OCI-LY7 (cell line): Measurements from ENCODE around the gene OSBPL3. TPM values are rescaled to one million over a fixed set of nuclear protein-coding genes. Genes with fewer than 3 reads are reported as not detected.
A peak's percentile ranks its signal among the peaks of the same experiment; 100 is the strongest.

Source experiments
- BruUV-seq: library from RNA; stranded (reverse); fragments of 400-500 nt; replicated peaks from 2 replicates; lab custom pipeline; 2021; lab: Mats Ljungman, UMichigan
- CTCF ChIA-PET: fragments of 300-600 bp; sonication (Branson Sonifier 250); formaldehyde crosslinking; loops from one replicate; lab custom pipeline; 2022; ENCODE audit warnings: antibody characterized with exemption; ENCODE audit not compliant: unreplicated experiment; lab: Charles Lee
- POLR2A ChIA-PET: fragments of 300-600 bp; sonication (Branson Sonifier 250); formaldehyde crosslinking; loops from one replicate; lab custom pipeline; 2022; ENCODE audit warnings: antibody characterized with exemption; lab: Charles Lee
- DNase-seq: peaks from one replicate; pipeline ENCODE4 v3.0.0-alpha.2; 2015; ENCODE audit warnings: low spot score
- H2AFZ ChIP-seq: fragments of 200-600 bp; sonication (generic), shearing (Covaris generic); 2 replicates; pipeline ENCODE4 v1.6.1; 2014; ENCODE audit warnings: mild to moderate bottlenecking, antibody characterized with exemption, low read length, moderate library complexity
- H3K27ac ChIP-seq: fragments of 200-600 bp; sonication (generic); 2 replicates; pipeline ENCODE4 v1.5.1; 2014; ENCODE audit warnings: mixed run types, low read depth, mild to moderate bottlenecking, moderate library complexity, low read length, inconsistent platforms; ENCODE audit not compliant: poor library complexity, severe bottlenecking
- H3K36me3 ChIP-seq: fragments of 200-600 bp; sonication (generic); 2 replicates; pipeline ENCODE4 v1.6.1; 2014; ENCODE audit warnings: mild to moderate bottlenecking, antibody characterized with exemption, low read length, moderate library complexity, mixed read lengths; ENCODE audit not compliant: insufficient read depth
- H3K4me1 ChIP-seq: fragments of 200-600 bp; sonication (generic); 2 replicates; pipeline ENCODE4 v1.5.1; 2014; ENCODE audit warnings: mild to moderate bottlenecking, low read length; ENCODE audit not compliant: insufficient read depth, poor library complexity, severe bottlenecking
- H3K4me2 ChIP-seq: fragments of 200-600 bp; sonication (generic); 2 replicates; pipeline ENCODE4 v1.6.1; 2014; ENCODE audit warnings: mild to moderate bottlenecking, low read length
- H3K4me3 ChIP-seq: fragments of 200-600 bp; sonication (generic); 2 replicates; pipeline ENCODE4 v1.5.1; 2014; ENCODE audit warnings: mild to moderate bottlenecking, low read depth, low read length; ENCODE audit not compliant: poor library complexity, severe bottlenecking
- H3K79me2 ChIP-seq: fragments of 200-600 bp; sonication (generic); 2 replicates; pipeline ENCODE4 v1.6.1; 2016; ENCODE audit warnings: low read depth, mild to moderate bottlenecking, low read length, moderate library complexity, mixed read lengths; ENCODE audit not compliant: insufficient read depth
- H3K9me2 ChIP-seq: fragments of 200-600 bp; sonication (generic); 2 replicates; pipeline ENCODE4 v1.6.1; 2016; ENCODE audit warnings: mild to moderate bottlenecking, low read length, mixed read lengths; ENCODE audit not compliant: insufficient read depth
- H3K9me3 ChIP-seq: fragments of 200-600 bp; sonication (generic); 2 replicates; pipeline ENCODE4 v1.6.1; 2014; ENCODE audit warnings: mild to moderate bottlenecking, mixed run types, low read length, mixed read lengths
- H4K20me1 ChIP-seq: fragments of 200-600 bp; sonication (generic); 2 replicates; pipeline ENCODE4 v1.6.1; 2014; ENCODE audit warnings: mild to moderate bottlenecking, antibody characterized with exemption, low read length, moderate library complexity, mixed read lengths; ENCODE audit not compliant: insufficient read depth
- CTCF ChIP-seq: fragments of 200-600 bp; sonication (generic); conservative IDR thresholded peaks from 2 replicates; pipeline ENCODE4 v1.5.1; 2014; ENCODE audit warnings: mild to moderate bottlenecking, antibody characterized with exemption, low read length, moderate library complexity, mixed read lengths
- EZH2phosphoT487 ChIP-seq: fragments of 200-600 bp; sonication (generic); IDR thresholded peaks from 2 replicates; pipeline ENCODE4 v1.6.1; 2018; ENCODE audit warnings: low read depth, borderline replicate concordance, mild to moderate bottlenecking, mixed run types, antibody characterized with exemption, low read length, moderate library complexity, mixed read lengths
- intact Hi-C: fragments of 100-400 bp; cut with micrococcal nuclease; formaldehyde crosslinking; loops from one replicate; pipeline ENCODE4 v1.10.0; 2022; ENCODE audit not compliant: unreplicated experiment
- total RNA-seq, 2 experiments: library from RNA; depleted of rRNA in 1 of 2; stranded (reverse); fragments of >200 nt in 1 of 2; shearing (Covaris generic) in 1 of 2; gene quantifications; 2 replicates each; pipeline ENCODE4 v1.2.3, GENCODE V29; 2014 to 2022

Gene OSBPL3
- total RNA-seq, 2 experiments from 2014 or later: 28.7 to 79.9 TPM

DNA sequence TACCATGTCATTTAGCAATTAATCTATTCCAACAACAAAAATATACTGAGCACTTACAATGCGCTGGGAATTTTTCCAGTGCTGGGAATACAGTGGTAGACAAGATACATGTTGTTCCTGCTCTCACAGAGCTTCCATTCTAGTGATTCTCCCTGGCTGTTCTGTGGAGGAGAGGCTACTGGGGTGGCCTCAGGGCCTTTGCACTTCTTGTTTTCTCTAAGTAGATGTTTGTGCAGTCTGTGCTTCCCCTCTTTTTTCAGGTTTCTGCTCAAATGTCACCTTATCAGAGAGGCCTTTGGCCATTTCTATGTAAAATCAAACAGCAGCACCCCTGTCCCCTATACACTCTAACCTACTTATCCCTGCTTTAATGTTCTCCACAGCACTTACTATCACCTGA lies 24.7 kb downstream of the OSBPL3 start:
- peaks cover 100% of the 10 kb centered on the region for H3K79me2 ChIP-seq
- no peaks in the 10 kb centered on the region for H3K9me2 ChIP-seq
- no peak for TF ChIP-seq EZH2phosphoT487
- no peak for TF ChIP-seq CTCF
- peaks cover 26% of the 10 kb centered on the region for H3K36me3 ChIP-seq
- no peaks in the 10 kb centered on the region for H3K9me3 ChIP-seq
- no peak for DNase-seq
- H4K20me1 ChIP-seq: peaks cover 37% of the 10 kb centered on the region
- H3K4me3 ChIP-seq: no peak overlapping the region
- CTCF ChIA-PET: no interaction called here
- peaks cover 46% of the 10 kb centered on the region for H3K4me1 ChIP-seq
- BruUV-seq: no TSS peak
- no peak overlapping the region for H2AFZ ChIP-seq
- H3K27ac ChIP-seq: no peak overlapping the region
- intact Hi-C loops: no loop called here
- no peak overlapping the region for H3K4me2 ChIP-seq
- POLR2A ChIA-PET: no interaction called here

DNA sequence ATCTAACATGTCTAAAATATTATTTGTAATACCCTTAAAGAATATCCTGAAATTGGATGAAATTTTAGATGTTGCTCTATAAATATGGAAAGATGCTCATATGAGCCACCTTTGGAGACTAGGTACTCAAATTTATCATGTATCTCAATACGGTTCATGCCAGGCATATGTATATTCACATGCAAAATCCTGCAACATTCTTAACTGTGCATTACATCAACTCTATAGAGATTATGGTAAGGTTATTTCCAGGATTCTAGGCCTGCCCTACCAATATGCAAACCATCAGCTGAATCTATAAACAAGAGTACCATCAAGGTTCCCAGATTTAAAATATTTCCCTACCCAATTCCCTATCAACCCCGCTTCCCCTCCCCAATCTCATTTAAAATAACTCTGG lies 27.5 kb downstream of the OSBPL3 start:
- H3K36me3 ChIP-seq: peaks cover 12% of the 10 kb centered on the region
- peaks cover 41% of the 10 kb centered on the region for H3K4me1 ChIP-seq
- peaks cover 37% of the 10 kb centered on the region; the same call in 1 of the 2 replicates for H4K20me1 ChIP-seq
- ChIA-PET POLR2A (interaction anchor here (0.7 to 2.2 kb wide), 7 partner anchors 9 to 111 kb away, joined by 3 to 10 read pairs (median 3); no protein-coding TSS in a partner anchor), CTCF (no interaction called here)
- H3K27ac ChIP-seq: no peak overlapping the region
- peaks cover 99% of the 10 kb centered on the region for H3K79me2 ChIP-seq
- no peak overlapping the region for H2AFZ ChIP-seq
- BruUV-seq: no TSS peak
- DNase-seq: no peak
- H3K4me2 ChIP-seq: no peak overlapping the region
- H3K9me3 ChIP-seq: no peaks in the 10 kb centered on the region
- TF ChIP-seq CTCF (no peak), EZH2phosphoT487 (no peak)
- no peak overlapping the region for H3K4me3 ChIP-seq
- intact Hi-C loops: no loop called here
- no peaks in the 10 kb centered on the region for H3K9me2 ChIP-seq

DNA sequence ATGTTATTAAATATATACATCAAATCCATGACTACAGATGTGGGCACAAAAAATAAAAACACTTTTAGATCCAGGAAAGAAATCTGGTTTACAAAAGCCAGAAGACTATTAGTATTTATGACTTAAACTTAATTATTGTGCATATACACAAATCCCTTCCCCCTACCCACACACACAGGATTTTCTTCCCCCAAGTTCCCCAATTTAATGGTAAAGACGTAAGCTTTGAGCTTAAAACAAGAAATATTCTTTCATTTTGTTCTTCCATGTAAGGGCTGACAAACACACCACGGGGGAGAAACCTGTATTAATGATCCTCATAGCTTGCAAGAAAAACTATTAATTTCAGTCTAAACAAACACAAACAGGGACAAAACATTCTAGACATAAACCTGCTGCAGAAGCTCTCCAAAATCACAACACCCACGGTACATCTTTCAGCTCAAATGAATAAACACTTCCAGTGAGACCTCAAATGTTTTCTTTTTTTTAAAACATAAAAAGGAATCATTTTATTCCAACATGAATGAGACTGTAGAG lies 28.5 kb downstream of the OSBPL3 start:
- DNase-seq: no peak
- no peak overlapping the region for H3K27ac ChIP-seq
- no TSS peak for BruUV-seq
- H3K4me1 ChIP-seq: peaks cover 45% of the 10 kb centered on the region
- ChIA-PET POLR2A (interaction anchor here (0.6 to 2.2 kb wide), 11 partner anchors 10 to 110 kb away, joined by 3 to 10 read pairs (median 3); no protein-coding TSS in a partner anchor), CTCF (no interaction called here)
- H3K36me3 ChIP-seq: peaks cover 12% of the 10 kb centered on the region
- H3K4me2 ChIP-seq: 0 out of 2 replicates have a peak overlapping the region, but pooled peaks have one; percentile 2
- TF ChIP-seq CTCF (no peak), EZH2phosphoT487 (no peak)
- H3K4me3 ChIP-seq: no peak overlapping the region
- no peaks in the 10 kb centered on the region for H3K9me2 ChIP-seq
- peaks cover 99% of the 10 kb centered on the region for H3K79me2 ChIP-seq
- no peak overlapping the region for H2AFZ ChIP-seq
- peaks cover 39% of the 10 kb centered on the region for H4K20me1 ChIP-seq
- H3K9me3 ChIP-seq: no peaks in the 10 kb centered on the region
- intact Hi-C loops: no loop called here
